ENCODE data around the gene TMPRSS9.

- TF ChIP-seq CTCF (IDR thresholded peaks at IDR 0.05): no peak
- no peak for TF ChIP-seq POLR2A (IDR thresholded peaks at IDR 0.05)
- no peak for TF ChIP-seq POLR2AphosphoS5 (IDR thresholded peaks at IDR 0.05; ENCODE audit: insufficient read depth in 1 of 2, low read depth in 1 of 2)
Measured at GRCh38 chr19:2345794-2346663, 14.0 kb upstream of the TMPRSS9 start.
